ENCODE measurements around the gene ARHGAP26. TPM values are rescaled to one million over a fixed set of nuclear protein-coding genes. Genes with fewer than 3 reads are reported as not detected.
"Not testable (repeated sequence)": the region's sequence is repeated elsewhere in the genome, so short reads cannot be mapped to it uniquely, and the experiment has no call there.

The ARHGAP26 gene
- total RNA-seq, 6 experiments from 2014 or later, result 6.7 to 14.5 (median 8.3) TPM

DNA sequence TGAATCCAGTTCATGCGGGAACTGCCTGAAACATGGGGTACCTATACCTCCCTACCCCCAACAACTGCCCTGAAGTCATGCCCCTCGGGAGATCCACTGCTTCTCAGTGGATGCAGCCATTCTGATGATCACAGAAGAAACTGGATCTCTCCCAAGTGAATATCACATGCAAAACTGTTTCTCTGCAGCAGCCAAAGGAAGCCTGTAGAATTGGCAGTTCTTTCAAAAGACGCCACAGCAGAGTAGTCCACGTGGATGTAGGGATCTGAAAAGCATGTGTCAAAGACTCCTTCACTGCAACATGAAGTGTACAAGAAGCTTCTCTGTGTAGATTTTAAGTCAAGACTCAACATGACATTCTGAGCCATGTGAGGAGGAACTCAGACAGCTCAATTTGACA lies 346.6 kb downstream of the ARHGAP26 start:
- TF ChIP-seq, protein P1, sequence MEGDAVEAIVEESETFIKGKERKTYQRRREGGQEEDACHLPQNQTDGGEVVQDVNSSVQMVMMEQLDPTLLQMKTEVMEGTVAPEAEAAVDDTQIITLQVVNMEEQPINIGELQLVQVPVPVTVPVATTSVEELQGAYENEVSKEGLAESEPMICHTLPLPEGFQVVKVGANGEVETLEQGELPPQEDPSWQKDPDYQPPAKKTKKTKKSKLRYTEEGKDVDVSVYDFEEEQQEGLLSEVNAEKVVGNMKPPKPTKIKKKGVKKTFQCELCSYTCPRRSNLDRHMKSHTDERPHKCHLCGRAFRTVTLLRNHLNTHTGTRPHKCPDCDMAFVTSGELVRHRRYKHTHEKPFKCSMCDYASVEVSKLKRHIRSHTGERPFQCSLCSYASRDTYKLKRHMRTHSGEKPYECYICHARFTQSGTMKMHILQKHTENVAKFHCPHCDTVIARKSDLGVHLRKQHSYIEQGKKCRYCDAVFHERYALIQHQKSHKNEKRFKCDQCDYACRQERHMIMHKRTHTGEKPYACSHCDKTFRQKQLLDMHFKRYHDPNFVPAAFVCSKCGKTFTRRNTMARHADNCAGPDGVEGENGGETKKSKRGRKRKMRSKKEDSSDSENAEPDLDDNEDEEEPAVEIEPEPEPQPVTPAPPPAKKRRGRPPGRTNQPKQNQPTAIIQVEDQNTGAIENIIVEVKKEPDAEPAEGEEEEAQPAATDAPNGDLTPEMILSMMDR (IDR thresholded peaks at IDR 0.05), result no peak
- no peak for TF ChIP-seq POLR2A (IDR thresholded peaks at IDR 0.05)
- Histone ChIP-seq H3K27me3 (no peaks in the 10 kb centered on the region), H3K36me3 (no peaks in the 10 kb centered on the region), H3K27ac (no peak overlapping the region), H3K9me3 (no peaks in the 10 kb centered on the region), H3K4me1 (no peaks in the 10 kb centered on the region), H3K4me3 (no peak overlapping the region)
- intact Hi-C loops (cut with DNase I), result no loop called here
- 79% methylated on average over 3 of the region's 4 CpGs for WGBS (ENCODE audit: insufficient coverage, low coverage, low lambda C conversion rate, missing lambda C conversion rate)
- no peak for DNase-seq
- ATAC-seq, result no peak

DNA sequence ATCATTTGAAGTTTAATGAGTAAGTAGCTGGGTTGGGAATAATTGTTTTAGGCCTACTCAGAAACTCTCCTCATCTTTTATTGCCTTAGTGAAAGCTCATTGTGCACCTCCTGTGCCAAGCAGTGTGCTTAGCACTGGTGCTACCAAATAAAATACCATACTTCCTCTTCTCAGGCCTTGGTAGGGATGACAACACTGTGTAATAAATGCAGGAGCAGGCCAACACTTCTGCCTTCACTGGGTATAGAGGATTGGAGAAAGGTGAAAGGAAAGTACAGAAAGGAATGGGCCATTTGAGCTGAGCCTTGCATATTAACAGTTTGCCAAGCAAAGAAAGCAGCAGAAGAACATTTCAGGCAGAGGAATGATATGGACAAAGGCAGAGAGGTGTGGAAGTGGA lies 347.6 kb downstream of the ARHGAP26 start:
- ATAC-seq, result no peak
- Histone ChIP-seq H3K4me3 (no peak overlapping the region), H3K36me3 (no peaks in the 10 kb centered on the region), H3K9me3 (no peaks in the 10 kb centered on the region), H3K27ac (no peak overlapping the region), H3K27me3 (no peaks in the 10 kb centered on the region), H3K4me1 (no peaks in the 10 kb centered on the region)
- no peak for DNase-seq
- intact Hi-C loops (cut with DNase I), result no loop called here
- TF ChIP-seq POLR2A (IDR thresholded peaks at IDR 0.05), result no peak
- TF ChIP-seq, protein P1 (IDR thresholded peaks at IDR 0.05), result no peak

DNA sequence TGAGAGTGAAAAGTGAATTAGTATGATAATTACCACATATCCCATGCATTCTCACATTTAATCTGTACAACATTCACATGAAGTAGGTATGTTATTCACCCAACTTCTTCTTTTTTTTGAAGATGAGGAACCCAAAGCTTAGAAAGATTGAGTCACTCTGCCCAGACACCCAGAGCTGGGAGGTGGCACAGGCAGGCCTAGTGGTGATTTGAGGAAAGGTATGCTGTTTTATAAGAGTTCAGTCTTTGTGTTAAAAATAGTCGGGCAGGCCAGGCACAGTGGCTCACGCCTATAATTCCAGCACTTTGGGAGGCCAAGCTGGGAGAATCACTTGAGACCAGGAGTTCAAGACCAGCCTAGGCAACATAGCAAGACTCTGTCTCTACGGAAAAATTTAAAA lies 348.0 kb downstream of the ARHGAP26 start:
- WGBS (ENCODE audit: insufficient coverage, low coverage, low lambda C conversion rate, missing lambda C conversion rate), result no CpG with 5 or more reads among the region's 3 CpGs
- no peaks in the 10 kb centered on the region for H3K36me3 ChIP-seq
- intact Hi-C loops (cut with DNase I), result no loop called here
- H3K4me1 ChIP-seq, result no peaks in the 10 kb centered on the region
- no peaks in the 10 kb centered on the region for H3K9me3 ChIP-seq
- peak in 2 of 4 donors; percentile 37 to 52 for ATAC-seq
- no peak for TF ChIP-seq POLR2A (IDR thresholded peaks at IDR 0.05)
- TF ChIP-seq, protein P1 (IDR thresholded peaks at IDR 0.05), result no peak
- H3K4me3 ChIP-seq, result no peak overlapping the region
- no peak overlapping the region for H3K27ac ChIP-seq
- DNase-seq, result no peak
- H3K27me3 ChIP-seq, result no peaks in the 10 kb centered on the region

DNA sequence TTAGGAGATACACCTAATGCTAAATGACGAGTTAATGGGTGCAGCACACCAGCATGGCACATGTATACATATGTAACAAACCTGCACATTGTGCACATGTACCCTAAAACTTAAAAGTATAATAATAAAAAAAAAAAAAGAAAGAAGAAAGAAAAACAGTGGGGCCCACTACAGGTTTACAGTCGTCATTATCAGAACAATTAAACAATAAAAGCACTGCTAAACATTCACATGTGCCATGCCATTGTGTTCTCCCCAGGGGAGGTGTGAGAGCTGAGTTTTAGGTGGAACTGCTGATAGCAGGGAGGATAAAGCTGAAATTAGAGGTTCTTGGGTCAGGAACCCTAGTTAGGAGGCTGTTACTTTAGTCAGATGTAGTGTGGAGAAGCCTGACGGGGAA lies 348.6 kb downstream of the ARHGAP26 start:
- H3K4me3 ChIP-seq; ATAC-seq; H3K27ac ChIP-seq; intact Hi-C loops (cut with DNase I); H3K4me1 ChIP-seq; H3K9me3 ChIP-seq; DNase-seq; H3K27me3 ChIP-seq; H3K36me3 ChIP-seq: not testable (repeated sequence)
- WGBS (ENCODE audit: insufficient coverage, low coverage, low lambda C conversion rate, missing lambda C conversion rate), result 74% methylated on average over 2 of the region's 3 CpGs

DNA sequence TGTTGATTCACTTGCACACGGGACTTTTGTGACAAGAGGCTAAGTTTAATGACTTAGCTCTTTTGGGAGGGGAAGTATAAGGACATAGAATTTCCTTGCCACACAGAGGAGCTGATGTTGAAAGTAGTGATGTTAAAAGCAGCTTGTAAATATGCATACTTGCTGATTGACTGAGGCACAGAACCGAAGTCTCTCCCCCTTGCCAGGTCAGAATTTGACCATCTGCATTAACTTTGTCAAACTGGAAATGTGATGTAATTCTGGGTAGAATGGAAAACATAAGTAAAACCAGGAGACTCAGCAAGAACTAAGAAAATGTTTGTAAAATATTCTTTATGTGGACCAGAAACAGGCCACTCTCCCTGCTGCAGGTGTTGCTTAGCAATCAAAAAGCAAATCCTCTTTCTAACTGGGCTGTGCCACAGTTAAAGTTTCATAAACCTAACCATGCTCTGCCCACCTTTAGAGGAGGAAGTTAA lies 349.2 kb downstream of the ARHGAP26 start:
- no peak for TF ChIP-seq POLR2A (IDR thresholded peaks at IDR 0.05)
- TF ChIP-seq, protein P1 (IDR thresholded peaks at IDR 0.05), result no peak
- no peaks in the 10 kb centered on the region for H3K4me1 ChIP-seq
- peak in 2 of 4 donors; percentile 50 to 55 for ATAC-seq
- H3K27ac ChIP-seq, result no peak overlapping the region
- no peaks in the 10 kb centered on the region for H3K9me3 ChIP-seq
- no peak for DNase-seq
- intact Hi-C loops (cut with DNase I), result no loop called here
- H3K4me3 ChIP-seq, result no peak overlapping the region
- H3K36me3 ChIP-seq, result no peaks in the 10 kb centered on the region
- WGBS (ENCODE audit: insufficient coverage, low coverage, low lambda C conversion rate, missing lambda C conversion rate), result 65% methylated on average over 2 of the region's 2 CpGs
- H3K27me3 ChIP-seq, result no peaks in the 10 kb centered on the region
